GM12878 (cell line): ENCODE measurements around the gene SKIL. TPM values are rescaled to one million over a fixed set of nuclear protein-coding genes. Genes with fewer than 3 reads are reported as not detected.

ENCODE experiments used
- ATAC-seq: fragments of 200-7000 bp; cut with Tn5 transposase; 3 replicates; pipeline ENCODE4 v1.9.1; 2020; ENCODE audit warnings: mild to moderate bottlenecking, moderate library complexity
- BruUV-seq: library from RNA; stranded (reverse); fragments of 400-500 nt; replicated peaks from 2 replicates; lab custom pipeline; 2021; lab: Mats Ljungman, UMichigan
- CTCF ChIA-PET: fragments of 300-600 bp; sonication (Branson Sonifier 250); formaldehyde crosslinking; extraction: SDS; loops from one replicate; lab custom pipeline; 2021; ENCODE audit warnings: inconsistent platforms; lab: Yijun Ruan, JAX
- POLR2A ChIA-PET: fragments of 350-600 bp; formaldehyde crosslinking; extraction: SDS; loops from one replicate; lab custom pipeline; 2021; ENCODE audit warnings: inconsistent platforms; lab: Charles Lee
- RAD21 ChIA-PET: fragments of 300-600 bp; sonication (Branson Sonifier 250); formaldehyde crosslinking; loops from one replicate; lab custom pipeline; 2023; ENCODE audit warnings: antibody characterized with exemption; ENCODE audit not compliant: unreplicated experiment; lab: Charles Lee
- SMC1A ChIA-PET: fragments of 300-600 bp; sonication (Branson Sonifier 250); formaldehyde crosslinking; loops from one replicate; lab custom pipeline; 2023; ENCODE audit not compliant: unreplicated experiment, uncharacterized antibody; lab: Charles Lee
- DNase-seq: peaks from one replicate; pipeline ENCODE4 v3.0.0-alpha.2; 2011; ENCODE audit warnings: low read depth, low spot score
- FAIRE-seq: peaks from 3 replicates; lab custom pipeline; 2011; peaks lifted over from hg19 to GRCh38; lab: Jason Lieb, UNC
- H2AFZ ChIP-seq: 2 replicates; pipeline ENCODE4 v1.6.0; 2011; ENCODE audit warnings: low read depth, low read length, control low read depth; ENCODE audit not compliant: control insufficient read depth
- H3K27ac ChIP-seq: 2 replicates; pipeline ENCODE4 v1.5.1; 2011; ENCODE audit warnings: control low read depth; ENCODE audit not compliant: control insufficient read depth, insufficient read depth
- H3K27me3 ChIP-seq, 2 experiments: replicated peaks in 1 of 2; 2 replicates each; pipeline versions ENCODE4 v1.6.0 to v1.6.1; 2011; ENCODE audit warnings: low read length in 1 of 2; ENCODE audit not compliant: control insufficient read depth in 2 of 2, insufficient read depth in 2 of 2
- H3K36me3 ChIP-seq, 2 experiments: 2 replicates each; pipeline ENCODE4 v1.5.1; 2011; ENCODE audit warnings: low read length in 1 of 2; ENCODE audit not compliant: control insufficient read depth in 2 of 2, insufficient read depth in 2 of 2
- H3K4me1 ChIP-seq: 2 replicates; pipeline ENCODE4 v1.6.1; 2011; ENCODE audit warnings: mild to moderate bottlenecking, low read length, moderate library complexity, mixed read lengths; ENCODE audit not compliant: control insufficient read depth, insufficient read depth
- H3K4me2 ChIP-seq: 2 replicates; pipeline ENCODE4 v1.6.0; 2011; ENCODE audit warnings: control low read depth; ENCODE audit not compliant: control insufficient read depth, insufficient read depth
- H3K4me3 ChIP-seq: fragments of 200-600 bp; sonication (generic); 2 replicates; pipeline ENCODE4 v1.5.1; 2016
- H3K79me2 ChIP-seq: 2 replicates; pipeline ENCODE4 v1.6.0; 2011; ENCODE audit warnings: low read length; ENCODE audit not compliant: control insufficient read depth, insufficient read depth
- H3K9ac ChIP-seq: 2 replicates; pipeline ENCODE4 v1.8.0; 2011; ENCODE audit warnings: low read length, control low read depth, mixed read lengths; ENCODE audit not compliant: control insufficient read depth, insufficient read depth
- H3K9me3 ChIP-seq: replicated peaks from 3 replicates; pipeline ENCODE4 v1.5.1; 2011; ENCODE audit warnings: mild to moderate bottlenecking, low read length; ENCODE audit not compliant: control insufficient read depth, insufficient read depth
- H4K20me1 ChIP-seq: 2 replicates; pipeline ENCODE4 v1.6.0; 2011; ENCODE audit not compliant: control insufficient read depth, insufficient read depth
- ETV6 ChIP-seq, 2 experiments: fragments of 450-650 bp in 1 of 2; IDR thresholded peaks in 1 of 2; conservative IDR thresholded peaks in 1 of 2; 2 replicates each; pipeline ENCODE4 v1.6.1; 2014; ENCODE audit warnings: antibody characterized with exemption in 1 of 2, borderline replicate concordance in 1 of 2, low read depth in 1 of 2, mild to moderate bottlenecking in 1 of 2, moderate library complexity in 1 of 2
- NFYB ChIP-seq: IDR thresholded peaks from 2 replicates; pipeline ENCODE4 v1.6.1; 2011; ENCODE audit warnings: low read depth, mild to moderate bottlenecking, low read length, improper control_type of control experiment, moderate library complexity; ENCODE audit not compliant: insufficient read depth
- NKRF ChIP-seq: fragments of 450-650 bp; conservative IDR thresholded peaks from 2 replicates; pipeline ENCODE4 v1.6.1; 2017; ENCODE audit warnings: mild to moderate bottlenecking, moderate library complexity
- NRF1 ChIP-seq: conservative IDR thresholded peaks from 2 replicates; pipeline ENCODE4 v1.6.1; 2011; ENCODE audit warnings: mild to moderate bottlenecking, low read depth, low read length, improper control_type of control experiment
- YY1 ChIP-seq: IDR thresholded peaks from 2 replicates; pipeline ENCODE4 v1.6.1; 2011; ENCODE audit warnings: low read depth, mild to moderate bottlenecking, low read length
- in situ Hi-C: fragments of 300-500 bp; cut with MboI; formaldehyde crosslinking; loops from 9 replicates; pipeline ENCODE4 v1.14.3; 2018; ENCODE audit warnings: mixed read lengths
- intact Hi-C: fragments of 100-400 bp; cut with micrococcal nuclease; formaldehyde crosslinking; loops from one replicate; pipeline ENCODE4 v1.14.2; 2022; ENCODE audit not compliant: unreplicated experiment
- polyA plus RNA-seq, 11 experiments: library from polyadenylated mRNA; depleted of rRNA in 4 of 11; unstranded in 6 of 11; stranded (reverse) in 5 of 11; fragments of >200 nt; fragmentation: Nextera tagmentation in 4 of 11; fragmentation: Illumina TruSeq in 1 of 11; extraction: Ambion mirVana in 4 of 11; extraction: Trizol in 1 of 11; gene quantifications; 1 replicate in 1 of 11; 2 replicates in 10 of 11; pipeline versions ENCODE4 v1.2.1 to v1.2.3, GENCODE V29; 2011 to 2016; ENCODE audit warnings: inconsistent platforms in 2 of 11, missing spikeins in 2 of 11, low read depth in 1 of 11
- total RNA-seq, 4 experiments: library from RNA; depleted of rRNA in 3 of 4; stranded (reverse); fragments of >200 nt in 3 of 4; fragmentation: Illumina TruSeq in 1 of 4; extraction: Trizol in 1 of 4; gene quantifications; 2 replicates each; pipeline versions ENCODE4 v1.2.1 to v1.2.3, GENCODE V29; 2013 to 2021
- TF ChIP-seq, protein P1 (sequence below): IDR thresholded peaks from 2 replicates; pipeline ENCODE4 v1.6.1; 2012; ENCODE audit warnings: low read depth, low read length, improper control_type of control experiment
- TF ChIP-seq, protein P2 (sequence below): IDR thresholded peaks from 2 replicates; pipeline ENCODE4 v1.6.1; 2011; ENCODE audit warnings: low read depth, low read length, improper control_type of control experiment, borderline replicate concordance
- TF ChIP-seq, protein P3 (sequence below): fragments of 450-650 bp; IDR thresholded peaks from 2 replicates; pipeline ENCODE4 v1.6.1; 2017; ENCODE audit warnings: mild to moderate bottlenecking, low read depth, inconsistent platforms; ENCODE audit not compliant: poor library complexity, severe bottlenecking
- TF ChIP-seq, protein P4 (sequence below): fragments of 450-650 bp; IDR thresholded peaks from 2 replicates; pipeline ENCODE4 v1.6.1; 2017; ENCODE audit warnings: mild to moderate bottlenecking, moderate library complexity

Gene SKIL
- total and polyA plus RNA-seq, 10 of the 15 experiments (the other 5 are each of a cell fraction or from before 2014, with no cell fraction given), result 2.7 to 14.8 (median 6.7) TPM

GRCh38 chr3:170397685-170398084, 40.2 kb downstream of the SKIL start (continued):
- TF ChIP-seq NKRF (no peak), NRF1 (no peak)

DNA sequence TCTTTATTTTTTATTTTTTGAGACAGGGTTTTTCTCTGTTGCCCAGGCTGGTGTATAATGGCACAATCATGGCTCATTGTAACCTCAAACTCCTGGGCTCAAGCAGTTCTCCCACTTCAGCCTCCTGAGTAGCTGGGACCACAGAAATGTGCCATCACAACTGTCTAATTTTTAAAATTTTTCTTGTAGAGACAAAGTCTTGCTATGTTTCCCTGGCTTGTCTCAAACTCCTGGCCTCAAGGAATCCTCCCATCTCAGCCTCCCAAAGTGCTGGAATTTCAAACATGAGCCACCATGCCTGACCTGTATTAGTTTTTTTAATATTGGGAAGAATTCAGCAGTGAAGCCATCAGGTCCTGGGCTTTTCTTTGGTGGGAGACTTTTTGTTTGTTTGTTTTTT, 47.6 kb downstream of the SKIL start:
- no peak for ATAC-seq
- SMC1A ChIA-PET, result interaction anchor here (0.9 kb wide), 1 partner anchor 9 kb away, joined by 3 read pairs; no protein-coding TSS in a partner anchor
- Histone ChIP-seq H3K27ac (no peak overlapping the region), H4K20me1 (no peaks in the 10 kb centered on the region), H3K9ac (no peak overlapping the region), H3K4me3 (no peak overlapping the region), H3K27me3 (no peaks in the 10 kb centered on the region), H3K79me2 (no peaks in the 10 kb centered on the region), H3K9me3 (no peaks in the 10 kb centered on the region)
- CTCF ChIA-PET, result interaction anchor here (1.0 to 2.0 kb wide), 3 partner anchors 8 to 13 kb away, joined by 3 to 7 read pairs (median 3); no protein-coding TSS in a partner anchor
- POLR2A ChIA-PET, result interaction anchor here (0.6 kb wide), 1 partner anchor 90 kb away, joined by 4 read pairs; no protein-coding TSS in a partner anchor
- BruUV-seq, result no TSS peak
- no peak for FAIRE-seq
- intact Hi-C loops, result no loop called here
- no peak for DNase-seq
- RAD21 ChIA-PET, result interaction anchor here (0.9 kb wide), 1 partner anchor 96 kb away, joined by 5 read pairs; no protein-coding TSS in a partner anchor
- TF ChIP-seq, protein P1, sequence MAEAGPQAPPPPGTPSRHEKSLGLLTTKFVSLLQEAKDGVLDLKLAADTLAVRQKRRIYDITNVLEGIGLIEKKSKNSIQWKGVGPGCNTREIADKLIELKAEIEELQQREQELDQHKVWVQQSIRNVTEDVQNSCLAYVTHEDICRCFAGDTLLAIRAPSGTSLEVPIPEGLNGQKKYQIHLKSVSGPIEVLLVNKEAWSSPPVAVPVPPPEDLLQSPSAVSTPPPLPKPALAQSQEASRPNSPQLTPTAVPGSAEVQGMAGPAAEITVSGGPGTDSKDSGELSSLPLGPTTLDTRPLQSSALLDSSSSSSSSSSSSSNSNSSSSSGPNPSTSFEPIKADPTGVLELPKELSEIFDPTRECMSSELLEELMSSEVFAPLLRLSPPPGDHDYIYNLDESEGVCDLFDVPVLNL, result no peak
- TF ChIP-seq, protein P2, sequence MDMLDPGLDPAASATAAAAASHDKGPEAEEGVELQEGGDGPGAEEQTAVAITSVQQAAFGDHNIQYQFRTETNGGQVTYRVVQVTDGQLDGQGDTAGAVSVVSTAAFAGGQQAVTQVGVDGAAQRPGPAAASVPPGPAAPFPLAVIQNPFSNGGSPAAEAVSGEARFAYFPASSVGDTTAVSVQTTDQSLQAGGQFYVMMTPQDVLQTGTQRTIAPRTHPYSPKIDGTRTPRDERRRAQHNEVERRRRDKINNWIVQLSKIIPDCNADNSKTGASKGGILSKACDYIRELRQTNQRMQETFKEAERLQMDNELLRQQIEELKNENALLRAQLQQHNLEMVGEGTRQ, result no peak
- TF ChIP-seq, protein P3, sequence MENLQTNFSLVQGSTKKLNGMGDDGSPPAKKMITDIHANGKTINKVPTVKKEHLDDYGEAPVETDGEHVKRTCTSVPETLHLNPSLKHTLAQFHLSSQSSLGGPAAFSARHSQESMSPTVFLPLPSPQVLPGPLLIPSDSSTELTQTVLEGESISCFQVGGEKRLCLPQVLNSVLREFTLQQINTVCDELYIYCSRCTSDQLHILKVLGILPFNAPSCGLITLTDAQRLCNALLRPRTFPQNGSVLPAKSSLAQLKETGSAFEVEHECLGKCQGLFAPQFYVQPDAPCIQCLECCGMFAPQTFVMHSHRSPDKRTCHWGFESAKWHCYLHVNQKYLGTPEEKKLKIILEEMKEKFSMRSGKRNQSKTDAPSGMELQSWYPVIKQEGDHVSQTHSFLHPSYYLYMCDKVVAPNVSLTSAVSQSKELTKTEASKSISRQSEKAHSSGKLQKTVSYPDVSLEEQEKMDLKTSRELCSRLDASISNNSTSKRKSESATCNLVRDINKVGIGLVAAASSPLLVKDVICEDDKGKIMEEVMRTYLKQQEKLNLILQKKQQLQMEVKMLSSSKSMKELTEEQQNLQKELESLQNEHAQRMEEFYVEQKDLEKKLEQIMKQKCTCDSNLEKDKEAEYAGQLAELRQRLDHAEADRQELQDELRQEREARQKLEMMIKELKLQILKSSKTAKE, result no peak
- TF ChIP-seq ETV6 (conservative IDR thresholded peaks at IDR 0.05 in 1 of 2, IDR thresholded peaks at IDR 0.05 in 1 of 2; ENCODE audit: borderline replicate concordance in 1 of 2, low read depth in 1 of 2) (no peak), NFYB (no peak), YY1 (no peak)
- TF ChIP-seq, protein P4, sequence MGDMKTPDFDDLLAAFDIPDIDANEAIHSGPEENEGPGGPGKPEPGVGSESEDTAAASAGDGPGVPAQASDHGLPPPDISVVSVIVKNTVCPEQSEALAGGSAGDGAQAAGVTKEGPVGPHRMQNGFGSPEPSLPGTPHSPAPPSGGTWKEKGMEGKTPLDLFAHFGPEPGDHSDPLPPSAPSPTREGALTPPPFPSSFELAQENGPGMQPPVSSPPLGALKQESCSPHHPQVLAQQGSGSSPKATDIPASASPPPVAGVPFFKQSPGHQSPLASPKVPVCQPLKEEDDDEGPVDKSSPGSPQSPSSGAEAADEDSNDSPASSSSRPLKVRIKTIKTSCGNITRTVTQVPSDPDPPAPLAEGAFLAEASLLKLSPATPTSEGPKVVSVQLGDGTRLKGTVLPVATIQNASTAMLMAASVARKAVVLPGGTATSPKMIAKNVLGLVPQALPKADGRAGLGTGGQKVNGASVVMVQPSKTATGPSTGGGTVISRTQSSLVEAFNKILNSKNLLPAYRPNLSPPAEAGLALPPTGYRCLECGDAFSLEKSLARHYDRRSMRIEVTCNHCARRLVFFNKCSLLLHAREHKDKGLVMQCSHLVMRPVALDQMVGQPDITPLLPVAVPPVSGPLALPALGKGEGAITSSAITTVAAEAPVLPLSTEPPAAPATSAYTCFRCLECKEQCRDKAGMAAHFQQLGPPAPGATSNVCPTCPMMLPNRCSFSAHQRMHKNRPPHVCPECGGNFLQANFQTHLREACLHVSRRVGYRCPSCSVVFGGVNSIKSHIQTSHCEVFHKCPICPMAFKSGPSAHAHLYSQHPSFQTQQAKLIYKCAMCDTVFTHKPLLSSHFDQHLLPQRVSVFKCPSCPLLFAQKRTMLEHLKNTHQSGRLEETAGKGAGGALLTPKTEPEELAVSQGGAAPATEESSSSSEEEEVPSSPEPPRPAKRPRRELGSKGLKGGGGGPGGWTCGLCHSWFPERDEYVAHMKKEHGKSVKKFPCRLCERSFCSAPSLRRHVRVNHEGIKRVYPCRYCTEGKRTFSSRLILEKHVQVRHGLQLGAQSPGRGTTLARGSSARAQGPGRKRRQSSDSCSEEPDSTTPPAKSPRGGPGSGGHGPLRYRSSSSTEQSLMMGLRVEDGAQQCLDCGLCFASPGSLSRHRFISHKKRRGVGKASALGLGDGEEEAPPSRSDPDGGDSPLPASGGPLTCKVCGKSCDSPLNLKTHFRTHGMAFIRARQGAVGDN, result no peak
- TF ChIP-seq, all 136 proteins: peak for 0
- H3K4me2 ChIP-seq, result no peak overlapping the region
- no peaks in the 10 kb centered on the region for H3K36me3 ChIP-seq
- H2AFZ ChIP-seq, result no peak overlapping the region
- H3K4me1 ChIP-seq, result no peaks in the 10 kb centered on the region
- in situ Hi-C loops, result no loop called here
